GM21390 (cell line): Measurements from ENCODE around the gene GOLGA6L9.
A peak's percentile ranks its signal among the peaks of the same experiment; 100 is the strongest.
"Not testable (repeated sequence)": the region's sequence is repeated elsewhere in the genome, so short reads cannot be mapped to it uniquely, and the experiment has no call there.

Experiments
- ATAC-seq: cut with Tn5 transposase; IDR thresholded peaks from one replicate; pipeline ENCODE4 v1.9.1; 2021; ENCODE audit not compliant: unreplicated experiment

GOLGA6L9 gene

GRCh38 chr15:82465629-82466028 is 36.0 kb downstream of the GOLGA6L9 start:
- not testable (repeated sequence) for ATAC-seq

GRCh38 chr15:82468205-82468604 is 38.6 kb downstream of the GOLGA6L9 start:
- ATAC-seq = peak; percentile 88

GRCh38 chr15:82469381-82469780 is 39.8 kb downstream of the GOLGA6L9 start:
- ATAC-seq = not testable (repeated sequence)

GRCh38 chr15:82472269-82472982 is 42.8 kb downstream of the GOLGA6L9 start:
- ATAC-seq = not testable (repeated sequence)

GRCh38 chr15:82474596-82475325 is 45.1 kb downstream of the GOLGA6L9 start:
- ATAC-seq = not testable (repeated sequence)

DNA sequence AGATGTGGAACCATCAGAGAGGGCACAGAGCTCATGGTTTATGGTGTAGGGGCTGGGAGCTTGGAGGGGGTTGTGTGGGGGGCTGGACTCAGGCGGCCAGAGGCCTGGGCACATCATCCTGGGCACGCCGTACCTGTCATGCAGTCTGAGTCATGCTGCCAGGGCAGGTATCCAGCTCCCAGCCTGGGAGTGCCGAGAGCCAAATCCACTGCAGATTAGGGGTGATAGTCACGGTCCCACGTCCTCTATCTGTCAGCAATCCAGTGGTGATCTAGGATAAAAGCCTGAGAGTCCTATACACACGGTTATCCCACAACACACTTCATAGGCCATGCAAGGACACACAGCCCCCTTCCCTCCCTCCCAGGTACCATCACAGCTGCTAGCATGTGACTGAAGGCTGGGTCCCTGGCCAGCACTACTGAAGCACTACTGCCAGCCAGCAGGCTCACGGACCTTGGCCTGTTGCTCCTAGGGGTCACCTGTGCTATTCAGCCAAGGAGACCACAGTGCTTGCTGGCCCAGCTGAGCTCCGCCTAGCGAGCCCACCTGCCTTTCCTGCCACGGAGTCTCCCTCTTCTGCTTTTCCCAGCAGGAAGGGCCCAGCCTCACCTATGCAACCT is 45.8 kb downstream of the GOLGA6L9 start:
- ATAC-seq = not testable (repeated sequence)

GRCh38 chr15:82476697-82477342 is 47.2 kb downstream of the GOLGA6L9 start:
- ATAC-seq = not testable (repeated sequence)

GRCh38 chr15:82477343-82478057 is 47.9 kb downstream of the GOLGA6L9 start:
- ATAC-seq = not testable (repeated sequence)
